Daoy (cell line): ENCODE results near the gene PRXL2B. TPM values are rescaled to one million over a fixed set of nuclear protein-coding genes. Genes with fewer than 3 reads are reported as not detected.
"Not testable (repeated sequence)": the region's sequence is repeated elsewhere in the genome, so short reads cannot be mapped to it uniquely, and the experiment has no call there.

ENCODE experiments used
- DNase-seq: peaks from one replicate; pipeline ENCODE4 v3.0.0-alpha.2; 2015; ENCODE audit warnings: low read depth
- total RNA-seq: library from RNA; depleted of rRNA; stranded (reverse); fragments of >200 nt; shearing (Covaris generic); gene quantifications from 2 replicates; pipeline ENCODE4 v1.2.3, GENCODE V29; 2014

Gene PRXL2B
- total RNA-seq, 1 experiment from 2014 or later, result 13.0 TPM

- no peak for DNase-seq
Observed at GRCh38 chr1:2612591-2613365, 26.2 kb downstream of the PRXL2B start.

GRCh38 chr1:2614145-2614544 is 27.6 kb downstream of the PRXL2B start:
- no peak for DNase-seq

- DNase-seq, result no peak
Observed at GRCh38 chr1:2617971-2618470, 31.4 kb downstream of the PRXL2B start.

GRCh38 chr1:2623571-2624337 is 37.2 kb downstream of the PRXL2B start:
- DNase-seq, result no peak

- DNase-seq, result no peak
Observed at GRCh38 chr1:2624735-2625300, 38.2 kb downstream of the PRXL2B start.

GRCh38 chr1:2625311-2625710 is 38.7 kb downstream of the PRXL2B start:
- DNase-seq, result no peak

- DNase-seq, result not testable (repeated sequence)
Observed at GRCh38 chr1:2625748-2626147, 39.2 kb downstream of the PRXL2B start.

- DNase-seq, result no peak
Observed at GRCh38 chr1:2627746-2628145, 41.2 kb downstream of the PRXL2B start.

GRCh38 chr1:2628191-2628932 is 41.8 kb downstream of the PRXL2B start:
- no peak for DNase-seq

- DNase-seq, result no peak
Observed at GRCh38 chr1:2628933-2629626, 42.5 kb downstream of the PRXL2B start.

GRCh38 chr1:2629627-2630497 is 43.3 kb downstream of the PRXL2B start:
- DNase-seq, result no peak

GRCh38 chr1:2630498-2631135 is 44.0 kb downstream of the PRXL2B start:
- no peak for DNase-seq

GRCh38 chr1:2631136-2632050 is 44.8 kb downstream of the PRXL2B start:
- no peak for DNase-seq

GRCh38 chr1:2632051-2632430 is 45.5 kb downstream of the PRXL2B start:
- no peak for DNase-seq

- no peak for DNase-seq
Observed at GRCh38 chr1:2632561-2633361, 46.2 kb downstream of the PRXL2B start, which contains the start of gene MMEL1. MMEL1 (minus strand) TSS chr1:2633016; CDS start chr1:2629484, 3,532 bp downstream.

GRCh38 chr1:2633366-2633935 is 46.9 kb downstream of the PRXL2B start:
- DNase-seq, result no peak

GRCh38 chr1:2633936-2634491 is 47.4 kb downstream of the PRXL2B start:
- no peak for DNase-seq
